C4-2B (cell line): ENCODE measurements around the gene CCDC159.
"Not testable (repeated sequence)": the region's sequence is repeated elsewhere in the genome, so short reads cannot be mapped to it uniquely, and the experiment has no call there.

ENCODE experiments used
- H3K27ac ChIP-seq: fragments of 450-650 bp; 2 replicates; pipeline ENCODE4 v1.5.1; 2017
- ZFX ChIP-seq: fragments of 450-650 bp; IDR thresholded peaks from 2 replicates; pipeline ENCODE4 v1.6.1; 2017
- TF ChIP-seq, protein P1 (sequence below): fragments of 450-650 bp; conservative IDR thresholded peaks from 2 replicates; pipeline ENCODE4 v1.5.1; 2017; ENCODE audit warnings: mild to moderate bottlenecking

The CCDC159 gene

GRCh38 chr19:11330127-11330526 is 16.2 kb upstream of the CCDC159 start:
- TF ChIP-seq, protein P1, sequence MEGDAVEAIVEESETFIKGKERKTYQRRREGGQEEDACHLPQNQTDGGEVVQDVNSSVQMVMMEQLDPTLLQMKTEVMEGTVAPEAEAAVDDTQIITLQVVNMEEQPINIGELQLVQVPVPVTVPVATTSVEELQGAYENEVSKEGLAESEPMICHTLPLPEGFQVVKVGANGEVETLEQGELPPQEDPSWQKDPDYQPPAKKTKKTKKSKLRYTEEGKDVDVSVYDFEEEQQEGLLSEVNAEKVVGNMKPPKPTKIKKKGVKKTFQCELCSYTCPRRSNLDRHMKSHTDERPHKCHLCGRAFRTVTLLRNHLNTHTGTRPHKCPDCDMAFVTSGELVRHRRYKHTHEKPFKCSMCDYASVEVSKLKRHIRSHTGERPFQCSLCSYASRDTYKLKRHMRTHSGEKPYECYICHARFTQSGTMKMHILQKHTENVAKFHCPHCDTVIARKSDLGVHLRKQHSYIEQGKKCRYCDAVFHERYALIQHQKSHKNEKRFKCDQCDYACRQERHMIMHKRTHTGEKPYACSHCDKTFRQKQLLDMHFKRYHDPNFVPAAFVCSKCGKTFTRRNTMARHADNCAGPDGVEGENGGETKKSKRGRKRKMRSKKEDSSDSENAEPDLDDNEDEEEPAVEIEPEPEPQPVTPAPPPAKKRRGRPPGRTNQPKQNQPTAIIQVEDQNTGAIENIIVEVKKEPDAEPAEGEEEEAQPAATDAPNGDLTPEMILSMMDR = no peak
- no peak for TF ChIP-seq ZFX
- no peak overlapping the region for H3K27ac ChIP-seq

DNA sequence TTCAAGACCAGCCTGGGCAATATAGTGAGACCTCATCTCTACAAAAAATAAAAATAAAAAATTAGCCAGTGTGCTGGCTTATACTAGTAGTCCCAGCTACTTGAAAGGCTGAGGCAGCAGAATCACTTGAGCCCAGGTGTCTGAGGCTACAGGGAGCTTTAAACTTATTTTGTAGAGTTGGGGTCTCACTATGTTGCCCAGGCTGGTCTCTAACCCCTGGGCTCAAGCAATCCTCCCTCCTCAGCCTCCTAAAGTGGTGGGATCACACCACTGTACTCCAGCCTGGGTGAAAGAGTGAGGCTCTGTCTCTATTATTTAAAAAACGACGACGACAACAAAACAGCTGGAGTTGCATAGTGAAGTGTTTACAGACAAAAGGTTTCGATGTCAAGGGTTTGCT is 14.8 kb upstream of the CCDC159 start:
- TF ChIP-seq, protein P1 = no peak
- TF ChIP-seq ZFX = no peak
- no peak overlapping the region for H3K27ac ChIP-seq

GRCh38 chr19:11332822-11333221 is 13.5 kb upstream of the CCDC159 start:
- TF ChIP-seq ZFX = no peak
- TF ChIP-seq, protein P1 = no peak
- no peak overlapping the region for H3K27ac ChIP-seq

GRCh38 chr19:11333838-11334237 is 12.5 kb upstream of the CCDC159 start:
- H3K27ac ChIP-seq = not testable (repeated sequence)

GRCh38 chr19:11335449-11336146 is 10.7 kb upstream of the CCDC159 start:
- H3K27ac ChIP-seq = no peak overlapping the region
- TF ChIP-seq ZFX = no peak

- TF ChIP-seq, protein P1 = no peak
- no peak for TF ChIP-seq ZFX
- no peak overlapping the region for H3K27ac ChIP-seq
Observed at GRCh38 chr19:11337080-11337479, 9.2 kb upstream of the CCDC159 start.

DNA sequence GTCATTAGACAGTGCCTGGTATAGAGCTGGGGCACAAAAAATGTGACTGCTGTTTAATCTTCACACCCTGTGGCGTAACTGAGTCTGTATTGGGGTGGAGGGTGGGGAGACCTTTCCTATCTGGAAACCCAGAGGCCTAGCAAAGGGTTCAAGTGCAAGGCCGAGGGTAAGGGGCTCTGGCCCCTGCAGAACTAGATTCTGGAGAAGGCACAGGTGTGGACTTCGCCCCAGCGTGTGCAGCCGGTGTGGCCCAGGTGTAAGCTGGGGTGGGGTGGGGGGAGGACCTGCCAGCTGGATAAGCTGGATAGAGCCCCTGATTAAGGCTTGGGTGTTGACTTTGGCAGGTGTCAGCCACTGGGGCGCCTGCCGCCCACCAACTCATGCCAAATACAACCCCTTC is 8.2 kb upstream of the CCDC159 start:
- TF ChIP-seq, protein P1 = no peak
- no peak for TF ChIP-seq ZFX
- H3K27ac ChIP-seq = peak overlapping the region; percentile 99

DNA sequence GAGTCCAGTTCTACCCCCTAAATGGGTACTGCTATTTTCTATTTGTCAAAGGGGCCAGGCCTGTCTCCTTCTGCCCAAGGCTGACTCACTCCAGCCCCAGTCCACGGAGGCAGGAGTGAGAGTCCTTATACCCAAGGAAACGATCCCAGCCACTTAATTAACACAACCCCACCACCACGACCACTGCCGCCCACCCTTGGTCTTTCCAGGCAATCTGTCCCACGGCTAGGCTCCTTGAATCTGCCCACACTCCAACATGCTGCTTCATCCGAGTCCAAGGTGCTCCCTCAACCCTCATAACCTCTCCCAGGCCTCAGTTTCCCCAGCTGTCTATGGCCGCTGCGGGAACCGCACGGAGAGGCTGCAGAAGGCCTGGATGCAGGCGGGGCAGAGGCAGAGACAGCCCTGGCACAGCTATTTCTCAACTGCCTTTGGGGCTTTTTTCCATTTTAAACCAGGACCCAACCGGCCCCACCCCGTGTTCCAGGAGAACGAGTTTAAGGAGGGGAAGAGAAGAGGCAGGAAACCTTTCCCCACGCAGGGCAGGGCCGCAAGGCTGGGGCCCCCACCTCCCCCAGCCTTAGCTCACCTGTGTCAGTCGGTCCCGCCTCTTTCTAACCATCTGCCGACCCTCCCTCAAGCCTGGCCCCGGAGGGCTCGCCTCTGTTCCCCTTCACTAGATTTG is 7.6 kb upstream of the CCDC159 start:
- TF ChIP-seq ZFX = peak; percentile 59; the same call in 1 of the 2 replicates
- TF ChIP-seq, protein P1 = no peak
- peak overlapping the region; percentile 99 for H3K27ac ChIP-seq
